IMR-90 (cell line): ENCODE measurements around the gene LRRC8C. TPM values are rescaled to one million over a fixed set of nuclear protein-coding genes. Genes with fewer than 3 reads are reported as not detected.

Source experiments
- ATAC-seq: fragments of 200-7000 bp; cut with Tn5 transposase; 2 replicates; pipeline ENCODE4 v1.9.1; 2020; ENCODE audit warnings: low read depth, mild to moderate bottlenecking, moderate library complexity
- BruUV-seq: library from RNA; stranded (reverse); fragments of 400-500 nt; replicated peaks from 2 replicates; lab custom pipeline; 2021; lab: Mats Ljungman, UMichigan
- CTCF ChIA-PET: fragments of 300-600 bp; formaldehyde crosslinking; extraction: SDS; loops from one replicate; lab custom pipeline; 2021; ENCODE audit warnings: antibody characterized with exemption; lab: Yijun Ruan, JAX
- POLR2A ChIA-PET: fragments of 300-600 bp; sonication (Branson Sonifier 250); formaldehyde crosslinking; loops from one replicate; lab custom pipeline; 2022; ENCODE audit warnings: antibody characterized with exemption; ENCODE audit not compliant: unreplicated experiment; lab: Charles Lee
- DNase-seq: peaks from one replicate; pipeline ENCODE4 v3.0.0; 2013
- H2AFZ ChIP-seq: replicated peaks from 2 replicates; pipeline ENCODE3; 2013; ENCODE audit warnings: low read length, mild to moderate bottlenecking; ENCODE audit not compliant: poor library complexity
- H2AK5ac ChIP-seq: 2 replicates; pipeline ENCODE4 v1.6.1; 2013; ENCODE audit warnings: low read depth, low read length, inconsistent platforms
- H2AK9ac ChIP-seq: replicated peaks from 2 replicates; pipeline ENCODE3; 2013; ENCODE audit warnings: mild to moderate bottlenecking, low read depth, low read length, moderate library complexity; ENCODE audit not compliant: poor library complexity
- H2BK120ac ChIP-seq: 2 replicates; pipeline ENCODE4 v1.6.1; 2013; ENCODE audit warnings: low read depth, low read length, inconsistent platforms
- H2BK15ac ChIP-seq: 3 replicates; pipeline ENCODE4 v1.6.1; 2013; ENCODE audit warnings: low read depth, low read length, inconsistent platforms
- H2BK20ac ChIP-seq: 2 replicates; pipeline ENCODE4 v1.6.1; 2013; ENCODE audit warnings: low read depth, mild to moderate bottlenecking, inconsistent platforms, low read length, moderate library complexity
- H2BK5ac ChIP-seq: 2 replicates; pipeline ENCODE4 v1.6.1; 2013; ENCODE audit warnings: mild to moderate bottlenecking, low read depth, low read length, inconsistent platforms; ENCODE audit not compliant: poor library complexity, severe bottlenecking
- H3K14ac ChIP-seq: replicated peaks from 2 replicates; pipeline ENCODE4 v1.6.1; 2013; ENCODE audit warnings: low read depth, low read length, inconsistent platforms
- H3K18ac ChIP-seq: 2 replicates; pipeline ENCODE4 v1.6.1; 2013; ENCODE audit warnings: low read depth, low read length, control low read depth
- H3K23ac ChIP-seq: 2 replicates; pipeline ENCODE4 v1.6.1; 2013; ENCODE audit warnings: low read depth, low read length, inconsistent platforms
- H3K27ac ChIP-seq: 2 replicates; pipeline ENCODE4 v1.5.1; 2013; ENCODE audit warnings: mild to moderate bottlenecking, control low read depth, low read length; ENCODE audit not compliant: insufficient read depth
- H3K27me3 ChIP-seq: 2 replicates; pipeline ENCODE4 v1.6.1; 2013; ENCODE audit warnings: low read length; ENCODE audit not compliant: control insufficient read depth, insufficient read depth
- H3K36me3 ChIP-seq: 2 replicates; pipeline ENCODE4 v1.6.1; 2013; ENCODE audit warnings: low read length, mixed read lengths; ENCODE audit not compliant: control insufficient read depth, insufficient read depth
- H3K4ac ChIP-seq: 2 replicates; pipeline ENCODE4 v1.6.1; 2013; ENCODE audit warnings: low read depth, low read length, inconsistent platforms
- H3K4me1 ChIP-seq: 2 replicates; pipeline ENCODE4 v1.6.1; 2013; ENCODE audit warnings: low read length, mixed read lengths; ENCODE audit not compliant: control insufficient read depth, insufficient read depth
- H3K4me2 ChIP-seq: 2 replicates; pipeline ENCODE4 v1.6.1; 2013; ENCODE audit warnings: low read depth, mild to moderate bottlenecking, control low read depth, low read length, moderate library complexity
- H3K4me3 ChIP-seq: 2 replicates; pipeline ENCODE4 v1.5.1; 2013; ENCODE audit warnings: low read depth, mild to moderate bottlenecking, control low read depth, low read length, moderate library complexity; ENCODE audit not compliant: insufficient read depth
- H3K56ac ChIP-seq: 2 replicates; pipeline ENCODE4 v1.6.1; 2013; ENCODE audit warnings: low read length, inconsistent platforms; ENCODE audit not compliant: insufficient read depth; ENCODE audit errors: extremely low read depth
- H3K79me1 ChIP-seq, 2 experiments: 2 replicates each; pipeline ENCODE4 v1.6.1; 2013; ENCODE audit warnings: low read length in 2 of 2, inconsistent platforms in 1 of 2, low read depth in 1 of 2
- H3K9ac ChIP-seq: 2 replicates; pipeline ENCODE4 v1.6.1; 2013; ENCODE audit warnings: low read depth, low read length, control low read depth
- H3K9me1 ChIP-seq: 2 replicates; pipeline ENCODE4 v1.6.1; 2013; ENCODE audit warnings: low read length, inconsistent platforms; ENCODE audit not compliant: insufficient read depth
- H3K9me3 ChIP-seq: 2 replicates; pipeline ENCODE4 v1.6.1; 2013; ENCODE audit warnings: low read length; ENCODE audit not compliant: control insufficient read depth, insufficient read depth
- H4K20me1 ChIP-seq: 2 replicates; pipeline ENCODE4 v1.6.1; 2013; ENCODE audit warnings: low read length, inconsistent platforms; ENCODE audit not compliant: insufficient read depth
- H4K5ac ChIP-seq: 2 replicates; pipeline ENCODE4 v1.6.1; 2013; ENCODE audit warnings: mild to moderate bottlenecking, low read depth, low read length, control low read depth
- H4K8ac ChIP-seq, 2 experiments: 2 replicates each; pipeline ENCODE4 v1.6.1; 2013; ENCODE audit warnings: low read depth in 2 of 2, low read length in 2 of 2, control low read depth in 1 of 2, inconsistent platforms in 1 of 2
- H4K91ac ChIP-seq: 2 replicates; pipeline ENCODE4 v1.6.1; 2013; ENCODE audit warnings: low read depth, low read length, inconsistent platforms; ENCODE audit not compliant: insufficient read depth
- CHD1 ChIP-seq: IDR thresholded peaks from 2 replicates; pipeline ENCODE4 v1.6.1; 2012; ENCODE audit warnings: low read depth, low read length, improper control_type of control experiment
- FOS ChIP-seq: fragments of 150-350 bp; IDR thresholded peaks from 2 replicates; pipeline ENCODE4 v1.6.1; 2016; ENCODE audit warnings: low read depth, low read length
- MAFK ChIP-seq: IDR thresholded peaks from 2 replicates; pipeline ENCODE4 v1.6.1; 2012; ENCODE audit warnings: low read depth, low read length, improper control_type of control experiment
- MAZ ChIP-seq: IDR thresholded peaks from 2 replicates; pipeline ENCODE4 v1.6.1; 2012; ENCODE audit warnings: low read depth, mild to moderate bottlenecking, low read length, improper control_type of control experiment, moderate library complexity, borderline replicate concordance
- NFE2L2 ChIP-seq: fragments of 150-350 bp; IDR thresholded peaks from 2 replicates; pipeline ENCODE4 v1.6.1; 2016; ENCODE audit warnings: low read depth, mild to moderate bottlenecking, low read length
- RAD21 ChIP-seq: IDR thresholded peaks from 2 replicates; pipeline ENCODE4 v1.6.1; 2012; ENCODE audit warnings: low read length, improper control_type of control experiment
- RFX5 ChIP-seq: IDR thresholded peaks from 2 replicates; pipeline ENCODE4 v1.8.0; 2012; ENCODE audit warnings: low read depth, mild to moderate bottlenecking, low read length, moderate library complexity
- USF2 ChIP-seq: fragments of 150-350 bp; IDR thresholded peaks from 2 replicates; pipeline ENCODE4 v1.6.1; 2017; ENCODE audit warnings: mild to moderate bottlenecking, antibody characterized with exemption, low read length, low read depth
- WGBS, 2 experiments: methylation state at CpG; one replicate each; pipeline versions ENCODE4 v1.1.5 to v1.1.7; 2013; ENCODE audit warnings: missing lambda C conversion rate in 2 of 2; ENCODE audit not compliant: insufficient read length in 1 of 2; ENCODE audit errors: extremely low coverage in 2 of 2; 5-methylcytosine and 5-hydroxymethylcytosine counted together
- dilution Hi-C: fragments of 300-500 bp; cut with HindIII; formaldehyde crosslinking; loops from one replicate; pipeline ENCODE4 v1.14.3; 2018; ENCODE audit warnings: low sequenced_read_pairs; ENCODE audit not compliant: unreplicated experiment
- in situ Hi-C: fragments of 300-500 bp; cut with MboI; formaldehyde crosslinking; loops from 3 replicates; pipeline ENCODE4 v1.14.3; 2019; ENCODE audit warnings: low sequenced_read_pairs, inconsistent platforms, mixed read lengths
- intact Hi-C: fragments of 100-400 bp; cut with micrococcal nuclease; formaldehyde crosslinking; loops from 2 replicates; pipeline ENCODE4 v1.10.0; 2022
- polyA plus RNA-seq, 3 experiments: library from polyadenylated mRNA; depleted of rRNA; stranded (reverse); fragments of >200 nt; gene quantifications; 2 replicates each; pipeline ENCODE4 v1.2.3, GENCODE V29; 2012; ENCODE audit warnings: low replicate concordance in 1 of 3
- total RNA-seq: library from RNA; depleted of rRNA; stranded (reverse); fragments of >200 nt; gene quantifications from 2 replicates; pipeline ENCODE4 v1.2.3, GENCODE V29; 2012

The LRRC8C gene
- total and polyA plus RNA-seq, 2 of the 4 experiments (the other 2 are of a cell fraction) = 6.5 to 12.9 TPM

- Histone ChIP-seq H3K36me3 (no peaks in the 10 kb centered on the region), H4K8ac (no peak overlapping the region), H2BK120ac (no peak overlapping the region), H4K5ac (no peak overlapping the region), H2AK9ac (no peak overlapping the region), H3K27ac (no peak overlapping the region), H2AK5ac (no peak overlapping the region), H3K14ac (no peak overlapping the region), H3K9ac (no peak overlapping the region), H3K27me3 (no peaks in the 10 kb centered on the region), H3K79me1 (no peaks in the 10 kb centered on the region), H2BK5ac (no peak overlapping the region), H3K4me2 (no peak overlapping the region), H3K4ac (no peak overlapping the region), H3K9me1 (peaks cover 4% of the 10 kb centered on the region; the same call in 1 of the 2 replicates), H3K4me1 (peaks cover 3% of the 10 kb centered on the region), H4K20me1 (no peaks in the 10 kb centered on the region), H2BK20ac (no peak overlapping the region), H2BK15ac (no peak overlapping the region), H3K23ac (no peak overlapping the region), H3K9me3 (no peaks in the 10 kb centered on the region), H3K4me3 (no peak overlapping the region), H3K18ac (no peak overlapping the region), H3K56ac (no peak overlapping the region), H2AFZ (no peak overlapping the region), H4K91ac (no peak overlapping the region)
- DNase-seq (no peak), ATAC-seq (no peak)
- BruUV-seq = no TSS peak
- intact Hi-C loops (no loop called here), in situ Hi-C loops (loop anchor here (10.0 kb wide), 1 partner anchor 126 kb away; no protein-coding TSS in a partner anchor), dilution Hi-C loops (no loop called here)
- TF ChIP-seq RFX5 (no peak), RAD21 (no peak), MAFK (no peak), NFE2L2 (no peak), CHD1 (no peak), FOS (no peak), MAZ (no peak), USF2 (no peak)
- WGBS, 2 experiments = 100% methylated on average over 1 of the region's 3 CpGs; no CpG with 5 or more reads in 1 of the 2 experiments
- POLR2A ChIA-PET = no interaction called here
- CTCF ChIA-PET = no interaction called here
These were observed 32.3 kb upstream of the LRRC8C start for GRCh38 chr1:89600451-89601224.
